ENCODE results near the gene BAIAP2.

BAIAP2 gene, protein sequence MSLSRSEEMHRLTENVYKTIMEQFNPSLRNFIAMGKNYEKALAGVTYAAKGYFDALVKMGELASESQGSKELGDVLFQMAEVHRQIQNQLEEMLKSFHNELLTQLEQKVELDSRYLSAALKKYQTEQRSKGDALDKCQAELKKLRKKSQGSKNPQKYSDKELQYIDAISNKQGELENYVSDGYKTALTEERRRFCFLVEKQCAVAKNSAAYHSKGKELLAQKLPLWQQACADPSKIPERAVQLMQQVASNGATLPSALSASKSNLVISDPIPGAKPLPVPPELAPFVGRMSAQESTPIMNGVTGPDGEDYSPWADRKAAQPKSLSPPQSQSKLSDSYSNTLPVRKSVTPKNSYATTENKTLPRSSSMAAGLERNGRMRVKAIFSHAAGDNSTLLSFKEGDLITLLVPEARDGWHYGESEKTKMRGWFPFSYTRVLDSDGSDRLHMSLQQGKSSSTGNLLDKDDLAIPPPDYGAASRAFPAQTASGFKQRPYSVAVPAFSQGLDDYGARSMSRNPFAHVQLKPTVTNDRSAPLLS

GRCh38 chr17:81034779-81035520 lies at the start of gene BAIAP2:
BAIAP2 (plus strand) TSS chr17:81035151; CDS start chr17:81035255, 104 bp downstream.
- DNase-seq: peak; percentile 93

DNA sequence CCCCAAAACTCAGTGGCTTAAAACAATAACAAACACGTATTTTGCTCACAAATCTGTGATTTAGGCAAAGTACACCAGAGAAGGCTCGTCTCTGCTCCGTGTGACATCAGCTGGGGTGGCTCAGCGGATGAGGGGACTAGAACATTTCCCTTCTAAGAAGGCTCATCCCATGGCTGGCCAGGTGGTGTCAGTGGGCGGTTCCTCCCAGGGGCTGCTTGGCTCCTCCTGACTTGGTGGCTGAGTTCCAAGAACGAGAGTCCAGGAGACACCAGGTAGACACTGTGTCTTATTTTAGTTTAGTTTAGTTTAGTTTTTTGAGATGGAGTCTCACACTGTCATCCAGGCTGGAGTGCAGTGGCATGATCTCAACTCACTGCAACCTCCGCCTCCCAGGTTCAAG lies 48.9 kb upstream of the BAIAP2 start:
- no peak for DNase-seq

DNA sequence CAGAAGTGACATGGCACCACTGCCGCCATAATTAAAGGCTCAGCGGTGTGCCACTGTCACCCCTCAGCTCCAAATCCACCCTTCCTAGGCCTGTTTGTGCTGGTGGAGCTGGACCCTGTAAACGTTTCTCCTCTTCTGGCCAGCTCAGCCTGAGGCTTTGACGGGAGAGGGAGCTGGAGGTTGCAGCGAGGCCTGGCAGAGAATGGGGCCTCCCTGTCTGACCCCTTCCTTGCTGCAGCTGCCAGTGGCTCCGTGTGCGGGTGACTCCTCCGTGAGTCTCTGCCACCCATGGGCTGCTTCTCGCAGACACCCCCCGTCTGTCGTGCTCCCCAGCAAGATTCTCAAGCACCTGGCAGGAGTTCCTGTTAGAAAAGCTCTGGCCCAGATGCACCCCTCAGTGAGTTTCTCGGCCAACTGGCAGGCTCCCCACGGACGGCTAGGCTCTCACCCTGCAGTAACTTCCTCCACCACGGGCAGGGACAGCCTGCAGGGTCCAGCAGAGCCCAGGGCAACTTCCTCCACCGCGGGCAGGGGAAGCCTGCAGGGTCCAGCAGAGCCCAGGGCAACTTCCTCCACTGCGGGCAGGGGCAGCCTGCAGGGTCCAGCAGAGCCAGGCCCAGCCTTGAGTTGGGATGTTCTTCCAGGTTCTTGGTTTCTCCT lies 48.0 kb upstream of the BAIAP2 start:
- DNase-seq: no peak

DNA sequence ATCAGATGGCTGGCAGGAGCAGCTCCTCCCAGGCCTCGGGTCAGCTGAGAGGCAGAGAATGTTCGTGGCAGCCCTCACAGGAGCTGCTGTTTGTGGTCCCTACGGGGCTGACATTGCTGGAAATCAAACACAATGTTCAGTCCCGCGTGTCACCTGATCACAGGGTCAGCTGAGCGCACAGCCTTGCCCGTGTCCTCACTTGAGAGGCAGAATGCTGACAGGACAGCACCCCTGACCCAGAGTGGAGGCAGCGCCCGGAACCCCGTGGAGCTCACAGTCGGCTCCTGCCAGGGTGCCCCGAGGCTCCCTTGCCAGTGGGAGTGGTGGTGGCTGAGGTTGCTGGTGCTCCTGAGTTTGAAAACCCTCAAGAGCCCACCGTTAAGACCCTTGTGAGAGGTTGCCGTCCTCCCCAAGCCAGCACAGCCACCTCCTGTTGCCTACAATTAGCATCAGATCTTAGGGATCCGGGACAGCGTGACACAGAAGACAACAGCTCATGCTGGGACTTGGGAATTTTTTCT lies 47.0 kb upstream of the BAIAP2 start:
- DNase-seq: no peak

DNA sequence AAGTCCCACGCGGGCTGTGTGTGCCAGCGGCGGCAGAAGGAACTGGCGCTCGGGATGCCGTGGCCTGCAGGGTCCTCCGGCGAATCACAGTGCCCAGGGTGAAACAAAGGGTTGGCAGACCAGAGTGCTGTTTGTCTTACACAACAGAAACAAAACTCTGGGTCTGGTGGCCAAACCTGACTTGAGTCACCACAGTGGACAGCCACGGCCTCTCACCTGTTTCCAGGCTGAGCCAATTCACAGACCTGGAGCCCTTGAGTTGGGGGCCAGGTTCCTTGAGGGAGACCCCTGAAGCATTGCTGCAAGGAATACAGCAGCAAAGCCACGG lies 45.4 kb upstream of the BAIAP2 start:
- no peak for DNase-seq

DNA sequence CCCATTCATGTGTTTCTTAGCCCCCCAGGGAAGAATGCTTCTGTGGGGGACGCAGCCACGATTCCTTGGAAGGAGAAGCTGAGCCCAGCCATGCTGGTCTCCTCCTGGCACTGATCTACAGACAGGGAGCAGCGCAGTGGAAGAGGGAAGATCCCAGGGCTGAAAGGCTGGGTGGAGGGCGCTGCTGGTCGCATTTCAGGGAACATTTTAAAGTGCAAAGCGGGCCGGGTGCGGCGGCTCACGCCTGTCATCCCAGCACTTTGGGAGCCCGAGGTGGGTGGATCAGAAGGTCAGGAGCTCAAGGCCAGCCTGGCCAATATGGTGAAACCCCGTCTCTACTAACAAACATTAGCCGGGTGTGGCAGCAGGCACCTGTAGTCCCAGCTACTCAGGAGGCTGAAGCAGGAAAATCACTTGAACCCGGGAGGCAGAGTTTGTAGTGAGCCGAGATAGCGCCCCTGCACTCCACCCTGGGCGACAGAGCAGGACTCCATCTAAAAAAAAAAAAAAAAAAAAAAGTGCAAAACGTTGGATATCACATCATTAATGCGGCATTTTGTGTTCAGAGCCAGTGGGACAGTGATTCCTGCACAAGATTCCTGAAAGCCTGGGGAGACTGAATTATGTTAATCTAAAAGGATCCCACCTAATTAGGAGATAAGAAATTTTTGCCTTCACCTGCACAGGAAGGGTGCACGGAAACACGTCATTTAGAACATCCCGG lies 43.9 kb upstream of the BAIAP2 start:
- DNase-seq: no peak

DNA sequence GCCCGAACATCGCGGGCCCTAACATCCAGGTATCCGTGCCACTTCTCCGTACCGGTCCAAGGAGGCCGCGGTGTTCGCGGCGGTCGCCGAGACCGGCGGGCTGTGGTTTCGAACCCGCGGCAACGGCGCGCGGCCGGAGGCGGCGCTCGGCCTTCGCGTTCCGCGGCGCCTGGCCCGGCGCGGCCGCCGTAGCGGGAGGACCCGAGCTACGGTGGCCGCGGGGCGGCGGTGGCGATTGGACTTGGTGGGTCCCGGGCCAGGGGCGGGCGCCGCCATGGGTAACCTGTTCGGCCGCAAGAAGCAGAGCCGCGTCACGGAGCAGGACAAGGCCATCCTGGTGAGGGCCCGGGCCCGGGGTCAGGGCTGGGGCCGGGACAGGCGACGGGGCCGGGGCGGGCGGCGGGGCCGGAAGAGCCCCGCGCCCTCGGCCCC lies 43.3 kb upstream of the BAIAP2 start, which contains the start of gene CHMP6:
Gene CHMP6 (plus strand): TSS at position 197 of the 432 bp plus-strand sequence. CDS start 78 bp downstream, at position 275.
- DNase-seq: peak; percentile 58

GRCh38 chr17:80992077-80992947 lies 42.6 kb upstream of the BAIAP2 start:
- DNase-seq: no peak

- DNase-seq: no peak
These were observed 41.9 kb upstream of the BAIAP2 start for GRCh38 chr17:80992948-80993624.

- DNase-seq: no peak
These were observed 39.8 kb upstream of the BAIAP2 start for GRCh38 chr17:80995131-80995530.

GRCh38 chr17:80996422-80997305 lies 38.3 kb upstream of the BAIAP2 start:
- DNase-seq: no peak

GRCh38 chr17:80997424-80998117 lies 37.4 kb upstream of the BAIAP2 start:
- no peak for DNase-seq

- no peak for DNase-seq
These were observed 36.7 kb upstream of the BAIAP2 start for GRCh38 chr17:80998118-80998747.

- no peak for DNase-seq
These were observed 36.0 kb upstream of the BAIAP2 start for GRCh38 chr17:80998748-80999535.

GRCh38 chr17:80999536-81000333 lies 35.2 kb upstream of the BAIAP2 start:
- no peak for DNase-seq

DNA sequence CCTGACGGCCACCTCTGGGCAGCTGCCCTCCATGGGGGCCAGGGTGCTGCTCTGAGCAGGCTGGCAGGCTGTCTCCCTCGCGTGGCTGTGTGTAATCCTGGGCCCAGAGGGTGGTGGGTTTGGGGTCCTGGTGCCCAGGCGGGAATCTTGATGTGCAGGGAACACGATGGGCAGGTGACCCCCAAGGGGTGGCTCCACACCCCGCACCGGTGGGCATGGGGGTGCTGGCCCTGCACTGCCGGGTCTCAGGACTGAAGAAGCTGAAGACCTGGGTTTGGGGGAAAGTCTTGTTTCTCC lies 34.7 kb upstream of the BAIAP2 start:
- no peak for DNase-seq

Data from NCI-H1092 treated with DMSO at 0.1 percent for 48 hours (cell line).